Measurements from ENCODE around the gene CLC. TPM values are rescaled to one million over a fixed set of nuclear protein-coding genes. Genes with fewer than 3 reads are reported as not detected.

CLC gene
- total and polyA plus RNA-seq, 2 of the 13 experiments (the other 11 are each of a cell fraction or from before 2014, with no cell fraction given), result not detected

DNA sequence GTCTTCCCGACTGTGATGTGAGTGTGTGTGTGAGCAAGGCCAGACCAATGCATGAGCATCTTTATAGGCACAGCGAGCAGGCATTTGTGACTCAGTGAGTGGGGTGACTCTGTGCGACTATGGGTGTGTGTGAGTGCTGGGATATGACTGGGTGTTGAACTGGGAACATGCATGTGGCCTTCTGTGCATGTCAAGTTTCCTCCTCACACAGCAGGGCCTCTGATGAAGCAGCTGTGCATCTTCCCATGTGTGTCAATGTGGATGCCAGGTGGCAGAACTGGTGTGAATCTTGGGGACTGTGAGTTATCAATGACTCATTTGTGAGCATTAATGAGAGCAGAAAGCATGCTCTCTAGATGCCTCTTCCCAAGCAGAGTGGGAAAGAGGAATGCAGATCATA lies 45.7 kb downstream of the CLC start:
- Histone ChIP-seq H3K4me3 (replicated peaks in 1 of 3; ENCODE audit: insufficient read depth in 1 of 3, low read depth in 2 of 3, low read length in 3 of 3) (no peak overlapping the region), H3K9me3 (ENCODE audit: low read length) (no peaks in the 10 kb centered on the region), H2AFZ (ENCODE audit: low read length) (no peak overlapping the region), H3K36me3 (replicated peaks in 1 of 2; ENCODE audit: control insufficient read depth in 1 of 2, insufficient read depth in 2 of 2, low read length in 2 of 2) (no peaks in the 10 kb centered on the region), H3K79me2 (ENCODE audit: insufficient read depth, low read length) (no peaks in the 10 kb centered on the region), H3K4me2 (ENCODE audit: low read depth, low read length) (no peak overlapping the region), H3K4me1 (ENCODE audit: insufficient read depth, low read length) (peaks cover 57% of the 10 kb centered on the region), H3K27me3 (ENCODE audit: control insufficient read depth in 1 of 2, insufficient read depth in 2 of 2, low read length in 2 of 2) (no peaks in the 10 kb centered on the region), H3K27ac (ENCODE audit: extremely low read length, insufficient read depth, low read length) (no peak overlapping the region), H3K9ac (ENCODE audit: insufficient read depth, low read depth, low read length) (no peak overlapping the region), H4K20me1 (ENCODE audit: insufficient read depth, low read length) (no peaks in the 10 kb centered on the region)
- ATAC-seq (no peak), FAIRE-seq (no peak), DNase-seq (ENCODE audit: low spot score) (no peak)
- TF ChIP-seq KDM4B (CRISPR knock-in tag; IDR thresholded peaks at IDR 0.05), result no peak
- TF ChIP-seq SP140L (CRISPR knock-in tag; IDR thresholded peaks at IDR 0.05; ENCODE audit: borderline replicate concordance), result no peak
- no peak for TF ChIP-seq ZSCAN20 (CRISPR knock-in tag; IDR thresholded peaks at IDR 0.05; ENCODE audit: borderline replicate concordance)
- no peak for TF ChIP-seq HMG20B (CRISPR knock-in tag; conservative IDR thresholded peaks at IDR 0.05)
- TF ChIP-seq, protein P1, sequence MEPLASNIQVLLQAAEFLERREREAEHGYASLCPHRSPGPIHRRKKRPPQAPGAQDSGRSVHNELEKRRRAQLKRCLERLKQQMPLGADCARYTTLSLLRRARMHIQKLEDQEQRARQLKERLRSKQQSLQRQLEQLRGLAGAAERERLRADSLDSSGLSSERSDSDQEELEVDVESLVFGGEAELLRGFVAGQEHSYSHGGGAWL (CRISPR knock-in tag; IDR thresholded peaks at IDR 0.05), result no peak
- TF ChIP-seq, protein P2, sequence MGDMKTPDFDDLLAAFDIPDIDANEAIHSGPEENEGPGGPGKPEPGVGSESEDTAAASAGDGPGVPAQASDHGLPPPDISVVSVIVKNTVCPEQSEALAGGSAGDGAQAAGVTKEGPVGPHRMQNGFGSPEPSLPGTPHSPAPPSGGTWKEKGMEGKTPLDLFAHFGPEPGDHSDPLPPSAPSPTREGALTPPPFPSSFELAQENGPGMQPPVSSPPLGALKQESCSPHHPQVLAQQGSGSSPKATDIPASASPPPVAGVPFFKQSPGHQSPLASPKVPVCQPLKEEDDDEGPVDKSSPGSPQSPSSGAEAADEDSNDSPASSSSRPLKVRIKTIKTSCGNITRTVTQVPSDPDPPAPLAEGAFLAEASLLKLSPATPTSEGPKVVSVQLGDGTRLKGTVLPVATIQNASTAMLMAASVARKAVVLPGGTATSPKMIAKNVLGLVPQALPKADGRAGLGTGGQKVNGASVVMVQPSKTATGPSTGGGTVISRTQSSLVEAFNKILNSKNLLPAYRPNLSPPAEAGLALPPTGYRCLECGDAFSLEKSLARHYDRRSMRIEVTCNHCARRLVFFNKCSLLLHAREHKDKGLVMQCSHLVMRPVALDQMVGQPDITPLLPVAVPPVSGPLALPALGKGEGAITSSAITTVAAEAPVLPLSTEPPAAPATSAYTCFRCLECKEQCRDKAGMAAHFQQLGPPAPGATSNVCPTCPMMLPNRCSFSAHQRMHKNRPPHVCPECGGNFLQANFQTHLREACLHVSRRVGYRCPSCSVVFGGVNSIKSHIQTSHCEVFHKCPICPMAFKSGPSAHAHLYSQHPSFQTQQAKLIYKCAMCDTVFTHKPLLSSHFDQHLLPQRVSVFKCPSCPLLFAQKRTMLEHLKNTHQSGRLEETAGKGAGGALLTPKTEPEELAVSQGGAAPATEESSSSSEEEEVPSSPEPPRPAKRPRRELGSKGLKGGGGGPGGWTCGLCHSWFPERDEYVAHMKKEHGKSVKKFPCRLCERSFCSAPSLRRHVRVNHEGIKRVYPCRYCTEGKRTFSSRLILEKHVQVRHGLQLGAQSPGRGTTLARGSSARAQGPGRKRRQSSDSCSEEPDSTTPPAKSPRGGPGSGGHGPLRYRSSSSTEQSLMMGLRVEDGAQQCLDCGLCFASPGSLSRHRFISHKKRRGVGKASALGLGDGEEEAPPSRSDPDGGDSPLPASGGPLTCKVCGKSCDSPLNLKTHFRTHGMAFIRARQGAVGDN (CRISPR knock-in tag; IDR thresholded peaks at IDR 0.05), result no peak
- no peak for TF ChIP-seq ZNF772 (CRISPR knock-in tag; IDR thresholded peaks at IDR 0.05)
- no peak for TF ChIP-seq CBX1 (IDR thresholded peaks at IDR 0.05; ENCODE audit: low read depth)
- TF ChIP-seq, protein P3, sequence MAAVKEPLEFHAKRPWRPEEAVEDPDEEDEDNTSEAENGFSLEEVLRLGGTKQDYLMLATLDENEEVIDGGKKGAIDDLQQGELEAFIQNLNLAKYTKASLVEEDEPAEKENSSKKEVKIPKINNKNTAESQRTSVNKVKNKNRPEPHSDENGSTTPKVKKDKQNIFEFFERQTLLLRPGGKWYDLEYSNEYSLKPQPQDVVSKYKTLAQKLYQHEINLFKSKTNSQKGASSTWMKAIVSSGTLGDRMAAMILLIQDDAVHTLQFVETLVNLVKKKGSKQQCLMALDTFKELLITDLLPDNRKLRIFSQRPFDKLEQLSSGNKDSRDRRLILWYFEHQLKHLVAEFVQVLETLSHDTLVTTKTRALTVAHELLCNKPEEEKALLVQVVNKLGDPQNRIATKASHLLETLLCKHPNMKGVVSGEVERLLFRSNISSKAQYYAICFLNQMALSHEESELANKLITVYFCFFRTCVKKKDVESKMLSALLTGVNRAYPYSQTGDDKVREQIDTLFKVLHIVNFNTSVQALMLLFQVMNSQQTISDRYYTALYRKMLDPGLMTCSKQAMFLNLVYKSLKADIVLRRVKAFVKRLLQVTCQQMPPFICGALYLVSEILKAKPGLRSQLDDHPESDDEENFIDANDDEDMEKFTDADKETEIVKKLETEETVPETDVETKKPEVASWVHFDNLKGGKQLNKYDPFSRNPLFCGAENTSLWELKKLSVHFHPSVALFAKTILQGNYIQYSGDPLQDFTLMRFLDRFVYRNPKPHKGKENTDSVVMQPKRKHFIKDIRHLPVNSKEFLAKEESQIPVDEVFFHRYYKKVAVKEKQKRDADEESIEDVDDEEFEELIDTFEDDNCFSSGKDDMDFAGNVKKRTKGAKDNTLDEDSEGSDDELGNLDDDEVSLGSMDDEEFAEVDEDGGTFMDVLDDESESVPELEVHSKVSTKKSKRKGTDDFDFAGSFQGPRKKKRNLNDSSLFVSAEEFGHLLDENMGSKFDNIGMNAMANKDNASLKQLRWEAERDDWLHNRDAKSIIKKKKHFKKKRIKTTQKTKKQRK (IDR thresholded peaks at IDR 0.05; ENCODE audit: low read length), result no peak
- no peak for TF ChIP-seq GTF2F1 (IDR thresholded peaks at IDR 0.05; ENCODE audit: low read length)
- no peak for TF ChIP-seq ZBTB7A (CRISPR knock-in tag; IDR thresholded peaks at IDR 0.05)
- TF ChIP-seq ZNF263 (CRISPR knock-in tag; IDR thresholded peaks at IDR 0.05), result no peak
- TF ChIP-seq PLRG1 (conservative IDR thresholded peaks at IDR 0.05), result no peak
- TF ChIP-seq ZNF616 (CRISPR knock-in tag; IDR thresholded peaks at IDR 0.05; ENCODE audit: low read depth), result no peak
- no peak for TF ChIP-seq STAT6 (CRISPR knock-in tag; IDR thresholded peaks at IDR 0.05; ENCODE audit: borderline replicate concordance)
- BruUV-seq (replicated peaks), result no TSS peak
- CTCF ChIA-PET (ENCODE audit: low intra/inter-chr PET ratio, low total read pairs), result no interaction called here
- intact Hi-C loops (cut with micrococcal nuclease; ENCODE audit: unreplicated experiment), result no loop called here
- WGBS (ENCODE audit: low lambda C conversion rate), result 4% methylated on average over 3 of the region's 3 CpGs
- in situ Hi-C loops (cut with HindIII; ENCODE audit: extremely low pct_ligation_motif_present, low pct_unique_long_range_greater_than_20kb), result no loop called here
- POLR2A ChIA-PET, result no interaction called here
